Inferior parietal cortex (tissue), 1 donor: Measurements from ENCODE around the gene TNFRSF25.
"Not testable (repeated sequence)": the region's sequence is repeated elsewhere in the genome, so short reads cannot be mapped to it uniquely, and the experiment has no call there.

Source experiments
- DNase-seq: peaks from one replicate; pipeline ENCODE4 v3.0.0-alpha.2; 2016; ENCODE audit errors: extremely low spot score

TNFRSF25 gene

GRCh38 chr1:6470132-6471085 lies 4.4 kb upstream of the TNFRSF25 start:
- DNase-seq, result no peak

GRCh38 chr1:6468729-6469461 lies 2.9 kb upstream of the TNFRSF25 start:
- DNase-seq, result no peak

- no peak for DNase-seq
Measured at GRCh38 chr1:6467744-6468688, 2.0 kb upstream of the TNFRSF25 start.

GRCh38 chr1:6467224-6467623 lies 1.3 kb upstream of the TNFRSF25 start:
- no peak for DNase-seq

GRCh38 chr1:6466751-6467150 lies 778 bp upstream of the TNFRSF25 start:
- DNase-seq, result no peak

GRCh38 chr1:6465461-6466005 lies 440 bp downstream of the TNFRSF25 start:
- no peak for DNase-seq

- no peak for DNase-seq
Measured at GRCh38 chr1:6464915-6465314, 1.1 kb downstream of the TNFRSF25 start.

- no peak for DNase-seq
Measured at GRCh38 chr1:6464514-6464836, 1.5 kb downstream of the TNFRSF25 start.

GRCh38 chr1:6463120-6463412 lies 2.9 kb downstream of the TNFRSF25 start:
- DNase-seq, result no peak

- DNase-seq, result no peak
Measured at GRCh38 chr1:6462412-6463119, 3.4 kb downstream of the TNFRSF25 start.

- DNase-seq, result no peak
Measured at GRCh38 chr1:6461538-6462411, 4.2 kb downstream of the TNFRSF25 start.

- no peak for DNase-seq
Measured at GRCh38 chr1:6461051-6461530, 4.9 kb downstream of the TNFRSF25 start.

- no peak for DNase-seq
Measured at GRCh38 chr1:6460301-6461050, 5.5 kb downstream of the TNFRSF25 start.

GRCh38 chr1:6459850-6460265 lies 6.1 kb downstream of the TNFRSF25 start:
- DNase-seq, result no peak

GRCh38 chr1:6456800-6457466 lies 9.0 kb downstream of the TNFRSF25 start:
- no peak for DNase-seq

- DNase-seq, result not testable (repeated sequence)
Measured at GRCh38 chr1:6455752-6456520, 10.0 kb downstream of the TNFRSF25 start.

- no peak for DNase-seq
Measured at GRCh38 chr1:6454856-6455751, 10.9 kb downstream of the TNFRSF25 start.
